ENCODE data around the gene PRDM10. TPM values are rescaled to one million over a fixed set of nuclear protein-coding genes. Genes with fewer than 3 reads are reported as not detected.

The PRDM10 gene
- total RNA-seq, 6 experiments from 2014 or later: 3.4 to 6.8 (median 4.4) TPM

DNA sequence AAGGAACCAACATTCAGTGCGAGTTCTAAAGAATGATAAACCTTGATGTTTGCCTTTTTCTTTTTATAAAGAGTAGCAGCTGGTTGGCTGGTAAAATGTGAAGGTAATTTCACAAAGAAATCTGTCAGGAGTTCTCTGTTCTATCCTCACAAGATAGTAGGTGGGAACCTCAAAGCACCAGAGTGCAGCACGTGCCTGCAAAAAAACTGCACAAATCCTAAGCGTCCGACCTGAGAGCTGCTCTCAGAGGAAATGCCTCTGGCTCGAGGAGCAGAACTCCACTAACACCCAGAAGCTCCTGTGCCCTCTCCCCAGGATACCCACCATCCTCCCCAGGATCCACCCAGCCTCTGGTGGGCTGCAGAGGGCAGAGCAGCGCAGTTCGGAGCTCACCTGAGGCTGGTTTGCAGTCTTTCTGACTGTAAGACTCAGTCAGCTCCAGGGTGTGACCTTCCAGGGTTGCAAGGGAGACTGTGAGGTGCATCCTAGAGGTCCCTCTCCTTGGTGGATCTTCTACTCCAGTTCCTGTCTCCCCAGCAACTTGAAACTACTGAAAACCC lies 23.5 kb downstream of the PRDM10 start:
- H3K4me3 ChIP-seq: no peak overlapping the region
- TF ChIP-seq, protein P1, sequence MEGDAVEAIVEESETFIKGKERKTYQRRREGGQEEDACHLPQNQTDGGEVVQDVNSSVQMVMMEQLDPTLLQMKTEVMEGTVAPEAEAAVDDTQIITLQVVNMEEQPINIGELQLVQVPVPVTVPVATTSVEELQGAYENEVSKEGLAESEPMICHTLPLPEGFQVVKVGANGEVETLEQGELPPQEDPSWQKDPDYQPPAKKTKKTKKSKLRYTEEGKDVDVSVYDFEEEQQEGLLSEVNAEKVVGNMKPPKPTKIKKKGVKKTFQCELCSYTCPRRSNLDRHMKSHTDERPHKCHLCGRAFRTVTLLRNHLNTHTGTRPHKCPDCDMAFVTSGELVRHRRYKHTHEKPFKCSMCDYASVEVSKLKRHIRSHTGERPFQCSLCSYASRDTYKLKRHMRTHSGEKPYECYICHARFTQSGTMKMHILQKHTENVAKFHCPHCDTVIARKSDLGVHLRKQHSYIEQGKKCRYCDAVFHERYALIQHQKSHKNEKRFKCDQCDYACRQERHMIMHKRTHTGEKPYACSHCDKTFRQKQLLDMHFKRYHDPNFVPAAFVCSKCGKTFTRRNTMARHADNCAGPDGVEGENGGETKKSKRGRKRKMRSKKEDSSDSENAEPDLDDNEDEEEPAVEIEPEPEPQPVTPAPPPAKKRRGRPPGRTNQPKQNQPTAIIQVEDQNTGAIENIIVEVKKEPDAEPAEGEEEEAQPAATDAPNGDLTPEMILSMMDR (IDR thresholded peaks at IDR 0.05): no peak
- H3K36me3 ChIP-seq: no peaks in the 10 kb centered on the region
- intact Hi-C loops (cut with DNase I): no loop called here
- H3K9me3 ChIP-seq: no peaks in the 10 kb centered on the region
- no peaks in the 10 kb centered on the region for H3K27me3 ChIP-seq
- H3K27ac ChIP-seq: no peak overlapping the region
- no peak for DNase-seq
- H3K4me1 ChIP-seq: no peaks in the 10 kb centered on the region
- ATAC-seq: no peak
- WGBS (ENCODE audit: insufficient coverage, low coverage, low lambda C conversion rate, missing lambda C conversion rate): 90% methylated on average over 2 of the region's 7 CpGs

DNA sequence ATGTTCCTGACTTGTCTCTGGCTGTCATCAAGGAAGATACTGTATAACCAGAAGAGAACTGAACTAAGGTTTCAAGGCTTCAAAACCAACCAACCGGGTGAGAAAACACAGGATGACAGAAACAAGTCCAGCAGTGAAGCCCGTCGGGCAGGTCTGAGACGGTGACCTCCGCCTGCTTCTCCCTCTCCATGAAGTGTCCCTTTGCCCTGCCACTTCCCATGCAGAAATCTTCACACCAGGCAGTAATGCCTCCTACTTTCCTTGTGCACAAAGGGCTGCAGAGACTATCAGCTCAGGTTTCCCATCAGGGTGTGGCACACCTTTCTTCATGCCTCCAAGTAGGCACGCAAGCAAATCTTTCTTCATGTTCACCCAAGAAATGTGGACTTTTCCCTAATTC lies 24.2 kb downstream of the PRDM10 start:
- TF ChIP-seq, protein P1 (IDR thresholded peaks at IDR 0.05): no peak
- TF ChIP-seq POLR2A (IDR thresholded peaks at IDR 0.05): no peak
- H3K27me3 ChIP-seq: no peaks in the 10 kb centered on the region

DNA sequence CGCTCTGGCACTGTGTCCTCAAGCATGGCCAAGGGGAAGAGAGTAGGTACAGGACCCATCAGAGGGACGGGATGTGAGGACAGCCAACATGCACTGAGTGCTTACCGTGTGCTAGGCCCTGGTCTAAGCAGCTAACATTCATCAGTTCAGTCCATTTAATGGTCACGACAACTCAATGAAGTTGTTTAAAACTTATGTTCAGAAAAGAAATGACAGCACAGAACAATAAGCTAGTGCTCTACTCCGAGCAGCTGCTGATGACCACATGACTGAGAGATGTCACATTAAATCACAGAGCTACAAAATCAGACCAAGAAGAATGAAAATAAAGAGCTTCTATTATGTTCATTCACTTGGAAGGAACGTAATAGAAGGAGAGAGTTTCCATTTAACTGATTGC lies 26.3 kb downstream of the PRDM10 start:
- Histone ChIP-seq H3K27ac (no peak overlapping the region), H3K36me3 (no peaks in the 10 kb centered on the region), H3K4me3 (no peak overlapping the region), H3K9me3 (no peaks in the 10 kb centered on the region), H3K4me1 (no peaks in the 10 kb centered on the region), H3K27me3 (no peaks in the 10 kb centered on the region)
- TF ChIP-seq POLR2A (IDR thresholded peaks at IDR 0.05): no peak
- TF ChIP-seq, protein P1 (IDR thresholded peaks at IDR 0.05): no peak
- WGBS (ENCODE audit: insufficient coverage, low coverage, low lambda C conversion rate, missing lambda C conversion rate): 88% methylated on average over 6 of the region's 6 CpGs
- intact Hi-C loops (cut with DNase I): no loop called here
- DNase-seq: no peak
- no peak for ATAC-seq

More for the DNA sequence above, 24.2 kb downstream of the PRDM10 start:
- Histone ChIP-seq H3K36me3 (no peaks in the 10 kb centered on the region), H3K4me3 (no peak overlapping the region), H3K9me3 (no peaks in the 10 kb centered on the region), H3K4me1 (no peaks in the 10 kb centered on the region), H3K27ac (no peak overlapping the region)
- no peak for ATAC-seq
- no peak for DNase-seq
- 100% methylated on average over 4 of the region's 6 CpGs for WGBS (ENCODE audit: insufficient coverage, low coverage, low lambda C conversion rate, missing lambda C conversion rate)
- intact Hi-C loops (cut with DNase I): no loop called here

DNA sequence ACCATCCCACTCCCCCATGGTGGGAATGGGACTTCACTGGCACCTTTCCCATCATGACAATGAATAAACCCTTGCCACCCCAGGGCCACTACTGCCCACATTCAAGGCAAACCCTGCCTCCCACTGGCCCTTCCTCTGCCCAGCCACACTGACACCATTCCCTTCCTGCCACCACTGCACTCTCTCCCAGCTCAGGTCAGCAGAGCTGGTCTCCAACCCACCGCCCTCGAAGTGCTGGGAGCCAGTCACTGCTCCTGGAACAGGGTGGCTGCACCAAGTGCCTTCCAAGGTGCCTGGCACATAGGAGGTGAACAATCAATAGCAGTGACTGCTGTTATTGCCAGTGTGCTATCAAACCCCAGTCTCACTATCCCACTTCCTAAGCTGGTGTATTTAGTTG lies 27.1 kb downstream of the PRDM10 start:
- Histone ChIP-seq H3K36me3 (no peaks in the 10 kb centered on the region), H3K4me1 (no peaks in the 10 kb centered on the region), H3K27ac (no peak overlapping the region), H3K9me3 (no peaks in the 10 kb centered on the region), H3K4me3 (no peak overlapping the region), H3K27me3 (no peaks in the 10 kb centered on the region)
- ATAC-seq (no peak), DNase-seq (no peak)
- no peak for TF ChIP-seq POLR2A (IDR thresholded peaks at IDR 0.05)
- TF ChIP-seq, protein P1 (IDR thresholded peaks at IDR 0.05): no peak
- 100% methylated on average over 2 of the region's 2 CpGs for WGBS (ENCODE audit: insufficient coverage, low coverage, low lambda C conversion rate, missing lambda C conversion rate)
- intact Hi-C loops (cut with DNase I): no loop called here

DNA sequence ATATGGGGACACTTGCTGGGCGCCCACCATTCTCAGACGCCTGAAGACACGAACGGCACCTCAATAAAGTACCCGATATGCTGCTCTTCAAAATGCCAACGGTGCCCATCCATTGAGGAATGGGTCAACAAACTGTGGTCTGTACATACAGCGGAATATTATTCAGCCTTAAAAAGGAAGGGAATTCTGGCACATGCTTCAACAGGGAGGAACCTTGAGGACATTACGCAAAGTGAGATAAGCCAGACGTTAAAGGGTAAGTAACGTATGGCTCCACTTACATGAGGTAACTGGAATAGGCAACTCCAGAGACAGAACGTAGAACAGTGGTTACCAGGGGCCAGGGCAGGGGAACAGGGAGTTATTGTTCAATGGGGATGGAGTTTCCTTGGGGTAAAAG lies 28.0 kb downstream of the PRDM10 start:
- TF ChIP-seq, protein P1 (IDR thresholded peaks at IDR 0.05): no peak
- TF ChIP-seq POLR2A (IDR thresholded peaks at IDR 0.05): no peak
- no peaks in the 10 kb centered on the region for H3K27me3 ChIP-seq
- no peaks in the 10 kb centered on the region for H3K36me3 ChIP-seq
- ATAC-seq: no peak
- no peak overlapping the region for H3K4me3 ChIP-seq
- no peaks in the 10 kb centered on the region for H3K9me3 ChIP-seq
- intact Hi-C loops (cut with DNase I): no loop called here
- H3K4me1 ChIP-seq: no peaks in the 10 kb centered on the region
- 82% methylated on average over 11 of the region's 11 CpGs for WGBS (ENCODE audit: insufficient coverage, low coverage, low lambda C conversion rate, missing lambda C conversion rate)
- no peak overlapping the region for H3K27ac ChIP-seq
- DNase-seq: no peak

Data from right lobe of liver (tissue), 6 donors.